SK-MEL-5 (cell line): Measurements from ENCODE around the gene KCNA10. TPM values are rescaled to one million over a fixed set of nuclear protein-coding genes. Genes with fewer than 3 reads are reported as not detected.
"Not testable (repeated sequence)": the region's sequence is repeated elsewhere in the genome, so short reads cannot be mapped to it uniquely, and the experiment has no call there.

ENCODE experiments used
- DNase-seq: peaks from one replicate; pipeline ENCODE4 v3.0.0-alpha.2; 2016; ENCODE audit warnings: low read depth, low spot score
- in situ Hi-C: cut with HindIII; loops from 2 replicates; pipeline ENCODE4 v1.10.0; 2016; ENCODE audit warnings: low sequenced_read_pairs, high pct_unique_total_duplicates, low pct_unique_long_range_greater_than_20kb
- total RNA-seq: library from RNA; depleted of rRNA; stranded (reverse); fragments of >200 nt; shearing (Covaris generic); gene quantifications from 2 replicates; pipeline ENCODE4 v1.2.3, GENCODE V29; 2014

Gene KCNA10
- total RNA-seq, 1 experiment from 2014 or later, result not detected

GRCh38 chr1:110540891-110541685 lies 22.1 kb upstream of the KCNA10 start:
- in situ Hi-C loops, result no loop called here
- DNase-seq, result no peak

GRCh38 chr1:110538921-110539320 lies 19.9 kb upstream of the KCNA10 start:
- DNase-seq, result no peak
- in situ Hi-C loops, result no loop called here

- in situ Hi-C loops, result no loop called here
- DNase-seq, result no peak
Measured at GRCh38 chr1:110538075-110538474, 19.1 kb upstream of the KCNA10 start.

GRCh38 chr1:110535985-110536384 lies 17.0 kb upstream of the KCNA10 start:
- DNase-seq, result no peak
- in situ Hi-C loops, result no loop called here

GRCh38 chr1:110533230-110533629 lies 14.3 kb upstream of the KCNA10 start:
- no peak for DNase-seq
- in situ Hi-C loops, result no loop called here

- in situ Hi-C loops, result no loop called here
- no peak for DNase-seq
Measured at GRCh38 chr1:110529011-110529410, 10.0 kb upstream of the KCNA10 start.

GRCh38 chr1:110526201-110526780 lies 7.3 kb upstream of the KCNA10 start:
- in situ Hi-C loops, result no loop called here
- DNase-seq, result no peak

- no peak for DNase-seq
Measured at GRCh38 chr1:110525249-110525595, 6.2 kb upstream of the KCNA10 start.

GRCh38 chr1:110524311-110525248 lies 5.6 kb upstream of the KCNA10 start:
- in situ Hi-C loops, result loop anchor here (25.0 kb wide), 1 partner anchor 238 kb away; no protein-coding TSS in a partner anchor
- peak; percentile 64 for DNase-seq

More at GRCh38 chr1:110525249-110525595, 6.2 kb upstream of the KCNA10 start:
- in situ Hi-C loops, result no loop called here

- in situ Hi-C loops, result loop anchor here (25.0 kb wide), 1 partner anchor 239 kb away; no protein-coding TSS in a partner anchor
- no peak for DNase-seq
Measured at GRCh38 chr1:110523011-110523410, 4.0 kb upstream of the KCNA10 start.

GRCh38 chr1:110522560-110522959 lies 3.6 kb upstream of the KCNA10 start:
- DNase-seq, result no peak
- in situ Hi-C loops, result loop anchor here (25.0 kb wide), 1 partner anchor 240 kb away; no protein-coding TSS in a partner anchor

GRCh38 chr1:110520827-110521226 lies 1.9 kb upstream of the KCNA10 start:
- DNase-seq, result no peak
- in situ Hi-C loops, result loop anchor here (25.0 kb wide), 1 partner anchor 241 kb away; no protein-coding TSS in a partner anchor

- DNase-seq, result no peak
Measured at GRCh38 chr1:110515891-110516290, 3.1 kb downstream of the KCNA10 start.

GRCh38 chr1:110515041-110515440 lies 3.9 kb downstream of the KCNA10 start:
- in situ Hi-C loops, result loop anchor here (25.0 kb wide), 1 partner anchor 247 kb away; no protein-coding TSS in a partner anchor
- no peak for DNase-seq

More at GRCh38 chr1:110515891-110516290, 3.1 kb downstream of the KCNA10 start:
- in situ Hi-C loops, result loop anchor here (25.0 kb wide), 1 partner anchor 246 kb away; no protein-coding TSS in a partner anchor

GRCh38 chr1:110513511-110513910 lies 5.5 kb downstream of the KCNA10 start:
- in situ Hi-C loops, result loop anchor here (25.0 kb wide), 1 partner anchor 249 kb away; no protein-coding TSS in a partner anchor
- DNase-seq, result no peak

- in situ Hi-C loops, result loop anchor here (25.0 kb wide), 1 partner anchor 251 kb away; no protein-coding TSS in a partner anchor
- no peak for DNase-seq
Measured at GRCh38 chr1:110511436-110511835, 7.5 kb downstream of the KCNA10 start.

- in situ Hi-C loops, result loop anchor here (25.0 kb wide), 1 partner anchor 251 kb away; no protein-coding TSS in a partner anchor
- DNase-seq, result not testable (repeated sequence)
Measured at GRCh38 chr1:110510921-110511320, 8.1 kb downstream of the KCNA10 start.
